Renal pelvis (tissue), 4 donors: ENCODE results near the gene DENND1A. TPM values are rescaled to one million over a fixed set of nuclear protein-coding genes. Genes with fewer than 3 reads are reported as not detected.

ENCODE experiments used
- DNase-seq: peaks from one replicate; pipeline ENCODE4 v3.0.0-alpha.2; 2013
- polyA plus RNA-seq, 3 donors: library from polyadenylated mRNA; unstranded; fragments of 120-200 nt; gene quantifications; one replicate each; pipeline ENCODE4 v1.2.1, GENCODE V29; 2013; ENCODE audit not compliant: insufficient read length in 3 of 3

Gene DENND1A
- polyA plus RNA-seq, 3 donors = 21.6 to 23.3 (median 22.8) TPM

- DNase-seq = no peak
Observed at GRCh38 chr9:123775289-123776284, 154.3 kb downstream of the DENND1A start.

GRCh38 chr9:123773783-123774182 lies 156.1 kb downstream of the DENND1A start:
- no peak for DNase-seq

GRCh38 chr9:123772967-123773366 lies 157.0 kb downstream of the DENND1A start:
- DNase-seq = no peak

- no peak for DNase-seq
Observed at GRCh38 chr9:123772374-123772773, 157.6 kb downstream of the DENND1A start.

GRCh38 chr9:123771690-123772089 lies 158.2 kb downstream of the DENND1A start:
- DNase-seq = no peak

- DNase-seq = no peak
Observed at GRCh38 chr9:123769719-123770118, 160.2 kb downstream of the DENND1A start.

GRCh38 chr9:123763910-123764588 lies 165.9 kb downstream of the DENND1A start:
- no peak for DNase-seq

GRCh38 chr9:123761905-123762605 lies 167.9 kb downstream of the DENND1A start:
- no peak for DNase-seq

GRCh38 chr9:123757960-123758359 lies 172.0 kb downstream of the DENND1A start:
- no peak for DNase-seq

GRCh38 chr9:123757547-123757946 lies 172.4 kb downstream of the DENND1A start:
- DNase-seq = no peak

GRCh38 chr9:123756484-123757106 lies 173.3 kb downstream of the DENND1A start:
- no peak for DNase-seq

GRCh38 chr9:123753669-123754258 lies 176.2 kb downstream of the DENND1A start:
- no peak for DNase-seq

- no peak for DNase-seq
Observed at GRCh38 chr9:123753016-123753415, 176.9 kb downstream of the DENND1A start.

- DNase-seq = peak; percentile 62
Observed at GRCh38 chr9:123749580-123750202, 180.2 kb downstream of the DENND1A start.

- DNase-seq = no peak
Observed at GRCh38 chr9:123746765-123747164, 183.2 kb downstream of the DENND1A start.

- no peak for DNase-seq
Observed at GRCh38 chr9:123745933-123746332, 184.0 kb downstream of the DENND1A start.

GRCh38 chr9:123745451-123745850 lies 184.5 kb downstream of the DENND1A start:
- no peak for DNase-seq

- no peak for DNase-seq
Observed at GRCh38 chr9:123743737-123744136, 186.2 kb downstream of the DENND1A start.

- DNase-seq = peak; percentile 83
Observed at GRCh38 chr9:123742009-123742767, 187.7 kb downstream of the DENND1A start.

- DNase-seq = no peak
Observed at GRCh38 chr9:123741214-123741613, 188.7 kb downstream of the DENND1A start.
